GM15510 (cell line): ENCODE results near the gene TEX13A.

Source experiments
- POLR2A ChIP-seq: IDR thresholded peaks from 3 replicates; pipeline ENCODE4 v1.6.1; 2011; ENCODE audit warnings: borderline replicate concordance; ENCODE audit not compliant: insufficient read length; ENCODE audit errors: extremely low read depth

Gene TEX13A

DNA sequence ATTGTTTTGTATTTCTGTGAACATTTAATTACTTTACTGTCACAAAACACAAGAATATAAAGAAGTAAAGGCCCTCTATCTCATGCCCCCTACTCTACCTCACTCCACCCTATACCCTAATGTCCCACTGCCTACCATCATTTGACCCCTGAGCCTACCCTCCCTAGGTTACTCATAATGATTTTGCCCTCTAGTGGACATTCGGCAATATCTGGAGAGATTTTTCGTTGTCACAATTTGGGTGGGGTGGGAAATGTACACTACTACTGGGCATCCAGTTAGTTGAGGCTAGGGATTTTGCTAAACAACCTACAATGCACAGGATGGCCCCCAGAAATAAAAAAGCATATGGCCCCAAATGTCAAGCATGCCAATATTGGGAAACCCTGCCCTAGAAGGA, 10.2 kb downstream of the TEX13A start:
- no peak for TF ChIP-seq POLR2A

DNA sequence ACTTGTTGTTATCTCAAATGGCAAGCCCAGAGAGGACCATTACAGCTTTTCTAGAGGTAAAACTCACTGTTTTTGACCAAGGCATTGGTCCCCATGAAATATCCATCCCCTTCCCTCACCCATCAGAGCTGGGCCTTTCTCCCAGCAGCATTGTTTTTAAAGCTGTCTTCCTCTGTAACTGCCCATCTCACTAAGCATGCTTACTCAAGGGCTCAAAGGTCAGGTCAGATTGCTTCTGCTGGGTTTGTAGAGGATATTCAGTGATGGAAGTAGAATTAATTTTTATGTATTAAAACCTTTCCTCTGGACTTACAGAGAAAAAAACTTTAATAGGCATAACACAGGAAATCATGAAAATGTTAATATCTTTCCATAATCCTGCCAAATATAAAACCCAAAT, 11.1 kb downstream of the TEX13A start:
- TF ChIP-seq POLR2A = no peak

DNA sequence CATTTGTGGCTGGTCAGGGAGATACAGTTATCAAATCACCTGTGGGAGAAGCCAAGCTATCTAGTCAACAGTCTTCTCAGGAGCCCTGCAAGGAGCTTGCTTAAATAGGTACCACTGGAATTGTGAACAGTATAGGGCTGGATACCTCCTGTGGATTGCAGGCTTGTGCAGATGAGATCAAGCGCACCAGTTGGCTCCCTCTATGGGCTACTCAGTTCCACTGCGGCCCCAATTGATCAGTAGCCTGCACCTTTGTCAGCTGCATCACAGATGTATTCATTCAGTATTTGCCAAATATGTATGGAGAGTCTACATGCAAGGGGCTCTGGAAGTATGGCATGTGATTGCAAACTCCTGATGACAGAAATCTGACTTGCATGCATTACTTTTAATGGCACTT, 28.6 kb downstream of the TEX13A start:
- TF ChIP-seq POLR2A = no peak

DNA sequence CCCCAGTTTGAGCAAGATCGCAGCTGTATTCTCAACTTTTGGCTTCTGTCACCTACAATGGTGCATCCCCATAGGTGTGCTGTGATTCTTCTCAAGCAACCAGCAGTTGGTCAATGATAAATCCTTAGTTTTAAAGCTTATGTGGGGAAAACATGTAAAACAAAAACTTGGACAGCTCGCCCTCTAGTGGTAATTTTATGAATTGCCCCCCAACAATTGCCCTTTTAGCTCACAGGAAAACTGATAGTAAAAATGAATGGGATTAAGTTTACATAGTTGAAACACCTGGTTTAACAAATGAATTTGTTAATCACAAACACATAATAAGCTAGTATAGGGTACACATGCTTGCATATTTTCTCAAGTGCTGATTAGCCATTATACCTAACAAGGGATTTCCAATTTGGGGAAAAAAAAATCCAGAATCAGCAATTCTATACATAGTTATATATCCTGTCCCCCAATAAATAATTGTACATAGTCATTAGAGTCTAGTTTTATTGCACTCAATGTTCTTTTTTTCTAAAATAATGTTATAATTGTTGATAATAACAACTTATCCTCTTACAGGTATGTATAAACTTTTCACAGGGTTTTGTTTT, 30.1 kb downstream of the TEX13A start:
- TF ChIP-seq POLR2A = no peak

DNA sequence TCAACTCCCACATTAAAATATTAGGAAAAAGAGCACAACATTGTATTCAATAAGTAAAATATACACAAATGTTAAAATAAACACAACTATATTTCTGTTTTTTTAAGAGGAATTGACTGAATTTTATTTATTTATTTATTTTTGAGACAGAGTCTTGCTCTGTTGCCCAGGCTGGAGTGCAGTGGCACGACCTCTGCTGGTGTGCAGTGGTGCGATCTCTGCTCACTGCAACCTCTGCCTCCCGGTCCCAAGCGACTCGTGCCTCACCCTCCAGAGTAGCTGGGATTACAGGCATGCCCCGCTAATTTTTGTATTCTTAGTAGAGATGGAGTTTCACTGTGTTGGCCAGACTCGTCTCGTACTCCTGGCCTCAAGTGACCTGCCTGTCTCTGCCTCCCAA, 31.4 kb downstream of the TEX13A start:
- no peak for TF ChIP-seq POLR2A

DNA sequence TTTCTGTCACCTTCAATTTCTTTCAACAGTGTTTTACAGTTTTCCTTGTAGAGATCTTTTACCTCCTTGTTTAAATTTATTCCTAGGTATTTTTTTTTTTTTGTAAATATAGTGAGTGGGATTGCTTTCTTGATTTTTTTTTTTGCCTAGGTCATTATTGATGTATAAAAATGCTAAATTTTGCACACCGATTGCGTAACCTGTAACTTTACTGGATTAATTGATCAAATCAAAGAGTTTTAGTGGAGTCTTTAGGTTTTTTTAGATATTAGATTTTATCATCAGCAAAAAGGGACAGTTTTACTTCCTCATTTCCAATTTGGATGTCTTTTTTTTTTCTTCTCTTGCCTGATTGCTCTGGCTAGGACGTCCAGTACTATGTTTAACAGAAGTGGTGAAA, 40.9 kb downstream of the TEX13A start:
- TF ChIP-seq POLR2A = no peak

DNA sequence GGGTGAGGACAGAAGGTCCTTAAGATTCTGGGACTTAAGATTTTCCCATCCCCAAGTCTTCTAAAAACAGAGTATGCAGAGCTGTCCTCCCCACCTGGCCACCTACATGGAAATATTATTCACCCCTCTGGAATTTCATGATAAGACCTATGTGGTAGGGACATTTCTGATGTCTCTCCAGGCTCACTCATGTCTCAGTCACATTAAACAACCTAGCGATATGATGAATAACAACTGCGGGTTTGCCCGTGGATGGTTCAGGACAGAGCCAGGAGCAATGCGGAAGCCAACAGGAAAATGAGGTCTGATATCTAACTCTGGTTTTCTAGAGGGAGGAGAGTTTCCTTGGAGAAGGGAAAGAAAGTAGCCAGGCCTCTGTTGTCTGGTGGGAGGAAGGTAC, 47.4 kb downstream of the TEX13A start:
- TF ChIP-seq POLR2A = no peak
